Activated CD8-positive, alpha-beta T cell treated with anti-CD3 and anti-CD28 coated beads, Interleukin-2, amount 10 ng/mL, durations not matched to agents 7 days and 5 days (primary cell): ENCODE results near the gene POLL. TPM values are rescaled to one million over a fixed set of nuclear protein-coding genes. Genes with fewer than 3 reads are reported as not detected.

ENCODE experiments used
- ATAC-seq: fragments of 150-1000 bp; cut with Tn5 transposase; one replicate; pipeline ENCODE4 v1.10.0; 2021; ENCODE audit warnings: moderate library complexity
- CTCF ChIA-PET: fragments of 350-600 bp; sonication (Branson Sonifier 250); formaldehyde crosslinking; loops from one replicate; lab custom pipeline; 2021; ENCODE audit warnings: antibody characterized with exemption; lab: Charles Lee
- POLR2A ChIA-PET: fragments of 350-600 bp; sonication (Branson Sonifier 250); formaldehyde crosslinking; loops from one replicate; lab custom pipeline; 2021; ENCODE audit warnings: antibody characterized with exemption; lab: Charles Lee
- DNase-seq: peaks from one replicate; pipeline ENCODE4 v3.0.0-alpha.2; 2020
- H3K27ac Mint-ChIP-seq: one replicate; pipeline ENCODE4 v1.8.0; 2021; ENCODE audit warnings: mild to moderate bottlenecking, mixed read lengths
- H3K27me3 Mint-ChIP-seq: one replicate; pipeline ENCODE4 v1.8.0; 2021; ENCODE audit warnings: low read depth, mixed read lengths
- H3K36me3 Mint-ChIP-seq: one replicate; pipeline ENCODE4 v1.8.0; 2021; ENCODE audit warnings: low read depth, mixed read lengths
- H3K4me1 Mint-ChIP-seq: one replicate; pipeline ENCODE4 v1.8.0; 2021; ENCODE audit warnings: low read depth, mixed read lengths
- H3K4me3 Mint-ChIP-seq: one replicate; pipeline ENCODE4 v1.8.0; 2021; ENCODE audit warnings: mild to moderate bottlenecking, mixed read lengths
- H3K9me3 Mint-ChIP-seq: one replicate; pipeline ENCODE4 v1.8.0; 2022; ENCODE audit warnings: mixed read lengths; ENCODE audit not compliant: insufficient read depth
- total RNA-seq, 2 experiments: library from RNA; stranded (reverse); gene quantifications; one replicate each; pipeline ENCODE4 v1.2.3, GENCODE V29; 2021

POLL gene
- total RNA-seq, 2 experiments from 2014 or later: 25.3 to 28.5 TPM

- no peaks in the 10 kb centered on the region for H3K36me3 Mint-ChIP-seq
- no peak for DNase-seq
- no peak for ATAC-seq
- no peaks in the 10 kb centered on the region for H3K9me3 Mint-ChIP-seq
- peak overlapping the region; percentile 69 for H3K4me3 Mint-ChIP-seq
- no peak overlapping the region for H3K27ac Mint-ChIP-seq
- H3K27me3 Mint-ChIP-seq: peaks cover 44% of the 10 kb centered on the region
- peaks cover 20% of the 10 kb centered on the region for H3K4me1 Mint-ChIP-seq
- CTCF ChIA-PET: interaction anchor here (0.5 to 5.5 kb wide), 30 partner anchors 10 to 529 kb away, joined by 3 to 59 read pairs (median 5); partner anchors contain the start of genes DPCD and POLL
- POLR2A ChIA-PET: interaction anchor here (0.6 to 1.3 kb wide), 5 partner anchors 114 to 1848 kb away, joined by 3 to 6 read pairs (median 3); partner anchors contain the start of gene NPM3
Measured at GRCh38 chr10:101570428-101571270, 17.4 kb downstream of the POLL start.

GRCh38 chr10:101569622-101570427, 18.2 kb downstream of the POLL start:
- ATAC-seq (peak; percentile 87), DNase-seq (peak; percentile 85)
- peaks cover 52% of the 10 kb centered on the region for H3K27me3 Mint-ChIP-seq
- no peaks in the 10 kb centered on the region for H3K36me3 Mint-ChIP-seq
- ChIA-PET POLR2A (interaction anchor here (0.6 to 0.7 kb wide), 2 partner anchors 113 to 213 kb away, joined by 3 read pairs; partner anchors contain the start of gene NPM3), CTCF (interaction anchor here (0.6 to 5.5 kb wide), 30 partner anchors 8 to 408 kb away, joined by 3 to 59 read pairs (median 4); partner anchors contain the start of genes DPCD and POLL)
- peaks cover 20% of the 10 kb centered on the region for H3K4me1 Mint-ChIP-seq
- H3K27ac Mint-ChIP-seq: no peak overlapping the region
- peak overlapping the region; percentile 69 for H3K4me3 Mint-ChIP-seq
- H3K9me3 Mint-ChIP-seq: no peaks in the 10 kb centered on the region

- Mint-ChIP-seq H3K27me3 (peaks cover 52% of the 10 kb centered on the region), H3K4me3 (peak overlapping the region; percentile 69), H3K36me3 (no peaks in the 10 kb centered on the region), H3K9me3 (no peaks in the 10 kb centered on the region), H3K4me1 (peaks cover 20% of the 10 kb centered on the region), H3K27ac (no peak overlapping the region)
- ATAC-seq: no peak
- ChIA-PET CTCF (interaction anchor here (0.6 to 5.5 kb wide), 25 partner anchors 9 to 355 kb away, joined by 3 to 59 read pairs (median 3); partner anchors contain the start of genes DPCD and POLL), POLR2A (no interaction called here)
- DNase-seq: no peak
Measured at GRCh38 chr10:101569323-101569621, 18.8 kb downstream of the POLL start.

GRCh38 chr10:101568054-101568745, 19.9 kb downstream of the POLL start:
- CTCF ChIA-PET: interaction anchor here (0.9 to 5.5 kb wide), 5 partner anchors 124 to 354 kb away, joined by 3 to 59 read pairs (median 3); no protein-coding TSS in a partner anchor
- Mint-ChIP-seq H3K27me3 (peaks cover 54% of the 10 kb centered on the region), H3K9me3 (no peaks in the 10 kb centered on the region), H3K4me1 (peaks cover 20% of the 10 kb centered on the region), H3K4me3 (no peak overlapping the region), H3K27ac (no peak overlapping the region), H3K36me3 (no peaks in the 10 kb centered on the region)
- no peak for ATAC-seq
- POLR2A ChIA-PET: interaction anchor here (0.6 kb wide), 1 partner anchor 345 kb away, joined by 4 read pairs; no protein-coding TSS in a partner anchor
- DNase-seq: no peak

GRCh38 chr10:101567165-101568006, 20.7 kb downstream of the POLL start:
- no peak overlapping the region for H3K4me3 Mint-ChIP-seq
- H3K27me3 Mint-ChIP-seq: peaks cover 54% of the 10 kb centered on the region
- no peak for DNase-seq
- ChIA-PET POLR2A (interaction anchor here (0.6 kb wide), 1 partner anchor 344 kb away, joined by 4 read pairs; no protein-coding TSS in a partner anchor), CTCF (interaction anchor here (0.9 to 5.5 kb wide), 4 partner anchors 123 to 353 kb away, joined by 3 to 59 read pairs (median 3); no protein-coding TSS in a partner anchor)
- no peaks in the 10 kb centered on the region for H3K36me3 Mint-ChIP-seq
- H3K27ac Mint-ChIP-seq: no peak overlapping the region
- H3K4me1 Mint-ChIP-seq: peaks cover 20% of the 10 kb centered on the region
- no peak for ATAC-seq
- no peaks in the 10 kb centered on the region for H3K9me3 Mint-ChIP-seq

DNA sequence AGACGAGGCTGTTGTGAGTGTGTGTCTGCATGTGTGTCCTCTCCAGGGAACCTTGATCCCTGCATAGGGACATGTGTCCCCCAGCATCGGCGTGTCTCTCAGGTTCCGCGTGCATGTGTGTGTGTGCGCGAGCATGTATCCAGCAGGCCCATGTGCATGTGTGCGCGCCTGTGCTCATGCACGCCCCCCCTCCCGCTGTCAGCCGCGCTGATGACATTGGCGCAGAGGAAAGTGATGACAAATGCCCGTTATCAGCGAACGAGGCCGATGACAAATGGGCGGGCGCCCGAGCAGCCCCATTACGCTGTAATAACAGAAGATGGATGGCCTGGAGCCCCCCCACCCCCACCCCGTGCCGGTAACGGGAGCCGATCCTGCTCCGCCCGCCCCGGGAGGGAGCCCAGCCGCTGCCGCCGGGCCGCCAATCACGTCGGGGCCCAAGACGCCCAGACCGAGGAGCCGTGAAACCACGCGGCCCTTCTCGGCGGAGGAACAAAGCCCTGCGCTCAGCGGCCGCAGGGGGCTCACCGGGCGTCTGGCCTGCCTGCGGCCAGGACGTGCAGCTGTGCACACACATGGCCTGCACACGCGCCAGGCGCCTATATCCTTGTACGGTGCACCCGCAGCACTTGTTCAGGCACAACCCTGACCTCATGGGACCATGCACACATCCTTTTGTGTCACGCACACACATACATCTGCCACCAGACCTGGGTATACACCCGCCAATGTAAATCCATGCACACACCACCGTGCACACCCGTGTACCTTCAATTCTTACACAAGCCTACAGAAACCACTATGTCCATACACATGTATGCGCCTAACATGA, 21.5 kb downstream of the POLL start:
- Mint-ChIP-seq H3K4me1 (peaks cover 20% of the 10 kb centered on the region), H3K36me3 (no peaks in the 10 kb centered on the region), H3K27ac (no peak overlapping the region), H3K9me3 (no peaks in the 10 kb centered on the region), H3K4me3 (no peak overlapping the region), H3K27me3 (peaks cover 54% of the 10 kb centered on the region)
- no peak for ATAC-seq
- DNase-seq: no peak
- CTCF ChIA-PET: no interaction called here
- POLR2A ChIA-PET: no interaction called here

DNA sequence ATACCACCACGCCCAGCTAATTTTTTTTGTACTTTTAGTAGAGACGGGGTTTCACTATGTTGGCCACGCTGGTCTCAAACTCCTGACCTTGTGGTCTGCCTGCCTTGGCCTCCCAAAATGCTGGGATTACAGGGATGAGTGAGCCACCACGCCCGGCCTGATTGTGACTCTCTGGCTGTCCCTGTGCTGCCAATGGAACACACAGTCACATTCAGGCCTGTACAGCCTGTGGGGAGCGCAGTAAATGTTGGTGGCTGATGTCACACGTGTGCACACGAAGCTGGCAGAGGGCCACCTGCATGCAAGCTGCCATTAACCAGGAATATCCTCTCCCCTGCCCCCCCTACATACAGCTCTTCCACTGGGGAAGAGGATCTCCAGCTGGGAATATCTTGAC, 22.1 kb downstream of the POLL start:
- Mint-ChIP-seq H3K27ac (no peak overlapping the region), H3K4me3 (no peak overlapping the region), H3K4me1 (peaks cover 18% of the 10 kb centered on the region), H3K36me3 (no peaks in the 10 kb centered on the region), H3K27me3 (peaks cover 52% of the 10 kb centered on the region), H3K9me3 (no peaks in the 10 kb centered on the region)
- CTCF ChIA-PET: no interaction called here
- no peak for DNase-seq
- POLR2A ChIA-PET: no interaction called here
- no peak for ATAC-seq

- peaks cover 49% of the 10 kb centered on the region for H3K27me3 Mint-ChIP-seq
- H3K36me3 Mint-ChIP-seq: no peaks in the 10 kb centered on the region
- no peaks in the 10 kb centered on the region for H3K9me3 Mint-ChIP-seq
- peaks cover 13% of the 10 kb centered on the region for H3K4me1 Mint-ChIP-seq
- ATAC-seq (no peak), DNase-seq (no peak)
- H3K4me3 Mint-ChIP-seq: no peak overlapping the region
- POLR2A ChIA-PET: no interaction called here
- CTCF ChIA-PET: no interaction called here
- no peak overlapping the region for H3K27ac Mint-ChIP-seq
Measured at GRCh38 chr10:101565370-101565900, 22.6 kb downstream of the POLL start.

DNA sequence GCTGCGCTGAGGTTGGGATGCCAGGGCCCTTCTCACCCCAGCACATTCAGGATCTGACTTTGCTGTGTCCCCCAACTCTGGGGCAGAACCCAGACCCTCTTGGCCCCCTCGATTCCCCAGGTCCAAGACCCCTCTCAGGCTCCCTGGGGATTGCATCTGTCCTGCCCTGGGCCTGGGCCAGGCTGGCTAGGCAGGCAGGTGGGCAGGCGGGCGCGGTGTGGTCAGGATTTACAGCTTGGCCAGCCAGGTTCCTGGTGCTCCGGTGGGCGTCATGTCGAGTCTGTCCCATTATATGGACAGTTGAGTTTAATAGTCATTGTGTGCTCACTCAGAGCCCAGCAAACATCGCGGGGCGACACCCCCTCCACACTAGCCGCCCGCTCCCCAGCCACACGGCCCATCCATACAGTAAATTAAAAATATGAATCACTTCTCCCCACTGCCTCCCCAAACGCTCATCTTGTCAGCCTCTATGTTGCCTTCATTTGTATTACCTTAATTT, 23.5 kb downstream of the POLL start:
- H3K9me3 Mint-ChIP-seq: no peaks in the 10 kb centered on the region
- H3K27me3 Mint-ChIP-seq: peaks cover 45% of the 10 kb centered on the region
- no peak overlapping the region for H3K27ac Mint-ChIP-seq

More for the DNA sequence above, 23.5 kb downstream of the POLL start:
- Mint-ChIP-seq H3K4me1 (peaks cover 8% of the 10 kb centered on the region), H3K4me3 (no peak overlapping the region), H3K36me3 (no peaks in the 10 kb centered on the region)
- ATAC-seq: no peak
- ChIA-PET POLR2A (no interaction called here), CTCF (no interaction called here)
- no peak for DNase-seq
